IMR-90 (cell line): ENCODE data around the gene SYCP2. TPM values are rescaled to one million over a fixed set of nuclear protein-coding genes. Genes with fewer than 3 reads are reported as not detected.

Experiments
- ATAC-seq: fragments of 200-7000 bp; cut with Tn5 transposase; 2 replicates; pipeline ENCODE4 v1.9.1; 2020; ENCODE audit warnings: low read depth, mild to moderate bottlenecking, moderate library complexity
- BruUV-seq: library from RNA; stranded (reverse); fragments of 400-500 nt; replicated peaks from 2 replicates; lab custom pipeline; 2021; lab: Mats Ljungman, UMichigan
- CTCF ChIA-PET: fragments of 300-600 bp; formaldehyde crosslinking; extraction: SDS; loops from one replicate; lab custom pipeline; 2021; ENCODE audit warnings: antibody characterized with exemption; lab: Yijun Ruan, JAX
- POLR2A ChIA-PET: fragments of 300-600 bp; sonication (Branson Sonifier 250); formaldehyde crosslinking; loops from one replicate; lab custom pipeline; 2022; ENCODE audit warnings: antibody characterized with exemption; ENCODE audit not compliant: unreplicated experiment; lab: Charles Lee
- DNase-seq: peaks from one replicate; pipeline ENCODE4 v3.0.0; 2013
- H2AFZ ChIP-seq: replicated peaks from 2 replicates; pipeline ENCODE3; 2013; ENCODE audit warnings: low read length, mild to moderate bottlenecking; ENCODE audit not compliant: poor library complexity
- H2AK5ac ChIP-seq: 2 replicates; pipeline ENCODE4 v1.6.1; 2013; ENCODE audit warnings: low read depth, low read length, inconsistent platforms
- H2AK9ac ChIP-seq: replicated peaks from 2 replicates; pipeline ENCODE3; 2013; ENCODE audit warnings: mild to moderate bottlenecking, low read depth, low read length, moderate library complexity; ENCODE audit not compliant: poor library complexity
- H2BK120ac ChIP-seq: 2 replicates; pipeline ENCODE4 v1.6.1; 2013; ENCODE audit warnings: low read depth, low read length, inconsistent platforms
- H2BK15ac ChIP-seq: 3 replicates; pipeline ENCODE4 v1.6.1; 2013; ENCODE audit warnings: low read depth, low read length, inconsistent platforms
- H2BK20ac ChIP-seq: 2 replicates; pipeline ENCODE4 v1.6.1; 2013; ENCODE audit warnings: low read depth, mild to moderate bottlenecking, inconsistent platforms, low read length, moderate library complexity
- H2BK5ac ChIP-seq: 2 replicates; pipeline ENCODE4 v1.6.1; 2013; ENCODE audit warnings: mild to moderate bottlenecking, low read depth, low read length, inconsistent platforms; ENCODE audit not compliant: poor library complexity, severe bottlenecking
- H3K14ac ChIP-seq: replicated peaks from 2 replicates; pipeline ENCODE4 v1.6.1; 2013; ENCODE audit warnings: low read depth, low read length, inconsistent platforms
- H3K18ac ChIP-seq: 2 replicates; pipeline ENCODE4 v1.6.1; 2013; ENCODE audit warnings: low read depth, low read length, control low read depth
- H3K23ac ChIP-seq: 2 replicates; pipeline ENCODE4 v1.6.1; 2013; ENCODE audit warnings: low read depth, low read length, inconsistent platforms
- H3K27ac ChIP-seq: 2 replicates; pipeline ENCODE4 v1.5.1; 2013; ENCODE audit warnings: mild to moderate bottlenecking, control low read depth, low read length; ENCODE audit not compliant: insufficient read depth
- H3K27me3 ChIP-seq: 2 replicates; pipeline ENCODE4 v1.6.1; 2013; ENCODE audit warnings: low read length; ENCODE audit not compliant: control insufficient read depth, insufficient read depth
- H3K36me3 ChIP-seq: 2 replicates; pipeline ENCODE4 v1.6.1; 2013; ENCODE audit warnings: low read length, mixed read lengths; ENCODE audit not compliant: control insufficient read depth, insufficient read depth
- H3K4ac ChIP-seq: 2 replicates; pipeline ENCODE4 v1.6.1; 2013; ENCODE audit warnings: low read depth, low read length, inconsistent platforms
- H3K4me1 ChIP-seq: 2 replicates; pipeline ENCODE4 v1.6.1; 2013; ENCODE audit warnings: low read length, mixed read lengths; ENCODE audit not compliant: control insufficient read depth, insufficient read depth
- H3K4me2 ChIP-seq: 2 replicates; pipeline ENCODE4 v1.6.1; 2013; ENCODE audit warnings: low read depth, mild to moderate bottlenecking, control low read depth, low read length, moderate library complexity
- H3K4me3 ChIP-seq: 2 replicates; pipeline ENCODE4 v1.5.1; 2013; ENCODE audit warnings: low read depth, mild to moderate bottlenecking, control low read depth, low read length, moderate library complexity; ENCODE audit not compliant: insufficient read depth
- H3K56ac ChIP-seq: 2 replicates; pipeline ENCODE4 v1.6.1; 2013; ENCODE audit warnings: low read length, inconsistent platforms; ENCODE audit not compliant: insufficient read depth; ENCODE audit errors: extremely low read depth
- H3K79me1 ChIP-seq, 2 experiments: 2 replicates each; pipeline ENCODE4 v1.6.1; 2013; ENCODE audit warnings: low read length in 2 of 2, inconsistent platforms in 1 of 2, low read depth in 1 of 2
- H3K9ac ChIP-seq: 2 replicates; pipeline ENCODE4 v1.6.1; 2013; ENCODE audit warnings: low read depth, low read length, control low read depth
- H3K9me1 ChIP-seq: 2 replicates; pipeline ENCODE4 v1.6.1; 2013; ENCODE audit warnings: low read length, inconsistent platforms; ENCODE audit not compliant: insufficient read depth
- H3K9me3 ChIP-seq: 2 replicates; pipeline ENCODE4 v1.6.1; 2013; ENCODE audit warnings: low read length; ENCODE audit not compliant: control insufficient read depth, insufficient read depth
- H4K20me1 ChIP-seq: 2 replicates; pipeline ENCODE4 v1.6.1; 2013; ENCODE audit warnings: low read length, inconsistent platforms; ENCODE audit not compliant: insufficient read depth
- H4K5ac ChIP-seq: 2 replicates; pipeline ENCODE4 v1.6.1; 2013; ENCODE audit warnings: mild to moderate bottlenecking, low read depth, low read length, control low read depth
- H4K8ac ChIP-seq, 2 experiments: 2 replicates each; pipeline ENCODE4 v1.6.1; 2013; ENCODE audit warnings: low read depth in 2 of 2, low read length in 2 of 2, control low read depth in 1 of 2, inconsistent platforms in 1 of 2
- H4K91ac ChIP-seq: 2 replicates; pipeline ENCODE4 v1.6.1; 2013; ENCODE audit warnings: low read depth, low read length, inconsistent platforms; ENCODE audit not compliant: insufficient read depth
- CEBPB ChIP-seq: IDR thresholded peaks from 2 replicates; pipeline ENCODE4 v1.6.1; 2012; ENCODE audit warnings: low read depth, low read length, improper control_type of control experiment
- CHD1 ChIP-seq: IDR thresholded peaks from 2 replicates; pipeline ENCODE4 v1.6.1; 2012; ENCODE audit warnings: low read depth, low read length, improper control_type of control experiment
- CTCF ChIP-seq: conservative IDR thresholded peaks from 2 replicates; pipeline ENCODE4 v1.5.1; 2012; ENCODE audit warnings: mild to moderate bottlenecking, low read depth, low read length, improper control_type of control experiment
- FOS ChIP-seq: fragments of 150-350 bp; IDR thresholded peaks from 2 replicates; pipeline ENCODE4 v1.6.1; 2016; ENCODE audit warnings: low read depth, low read length
- MAFK ChIP-seq: IDR thresholded peaks from 2 replicates; pipeline ENCODE4 v1.6.1; 2012; ENCODE audit warnings: low read depth, low read length, improper control_type of control experiment
- MXI1 ChIP-seq: IDR thresholded peaks from 2 replicates; pipeline ENCODE4 v1.6.1; 2012; ENCODE audit warnings: low read depth, mild to moderate bottlenecking, low read length, moderate library complexity, borderline replicate concordance
- NFE2L2 ChIP-seq: fragments of 150-350 bp; IDR thresholded peaks from 2 replicates; pipeline ENCODE4 v1.6.1; 2016; ENCODE audit warnings: low read depth, mild to moderate bottlenecking, low read length
- POLR2A ChIP-seq: IDR thresholded peaks from 2 replicates; pipeline ENCODE4 v1.6.1; 2012; ENCODE audit warnings: mild to moderate bottlenecking, low read depth, low read length
- RAD21 ChIP-seq: IDR thresholded peaks from 2 replicates; pipeline ENCODE4 v1.6.1; 2012; ENCODE audit warnings: low read length, improper control_type of control experiment
- RCOR1 ChIP-seq: IDR thresholded peaks from 2 replicates; pipeline ENCODE4 v1.6.1; 2012; ENCODE audit warnings: mild to moderate bottlenecking, low read length, improper control_type of control experiment; ENCODE audit not compliant: insufficient replicate concordance
- RFX5 ChIP-seq: IDR thresholded peaks from 2 replicates; pipeline ENCODE4 v1.8.0; 2012; ENCODE audit warnings: low read depth, mild to moderate bottlenecking, low read length, moderate library complexity
- WGBS, 2 experiments: methylation state at CpG; one replicate each; pipeline versions ENCODE4 v1.1.5 to v1.1.7; 2013; ENCODE audit warnings: missing lambda C conversion rate in 2 of 2; ENCODE audit not compliant: insufficient read length in 1 of 2; ENCODE audit errors: extremely low coverage in 2 of 2; 5-methylcytosine and 5-hydroxymethylcytosine counted together
- dilution Hi-C: fragments of 300-500 bp; cut with HindIII; formaldehyde crosslinking; loops from one replicate; pipeline ENCODE4 v1.14.3; 2018; ENCODE audit warnings: low sequenced_read_pairs; ENCODE audit not compliant: unreplicated experiment
- in situ Hi-C: fragments of 300-500 bp; cut with MboI; formaldehyde crosslinking; loops from 3 replicates; pipeline ENCODE4 v1.14.3; 2019; ENCODE audit warnings: low sequenced_read_pairs, inconsistent platforms, mixed read lengths
- intact Hi-C: fragments of 100-400 bp; cut with micrococcal nuclease; formaldehyde crosslinking; loops from 2 replicates; pipeline ENCODE4 v1.10.0; 2022
- polyA plus RNA-seq, 3 experiments: library from polyadenylated mRNA; depleted of rRNA; stranded (reverse); fragments of >200 nt; gene quantifications; 2 replicates each; pipeline ENCODE4 v1.2.3, GENCODE V29; 2012; ENCODE audit warnings: low replicate concordance in 1 of 3
- total RNA-seq: library from RNA; depleted of rRNA; stranded (reverse); fragments of >200 nt; gene quantifications from 2 replicates; pipeline ENCODE4 v1.2.3, GENCODE V29; 2012
- TF ChIP-seq, protein P1 (sequence below): fragments of 150-350 bp; IDR thresholded peaks from 2 replicates; pipeline ENCODE4 v1.6.1; 2016; ENCODE audit warnings: low read depth, mild to moderate bottlenecking, low read length, moderate library complexity, borderline replicate concordance

The SYCP2 gene
- total and polyA plus RNA-seq, 2 of the 4 experiments (the other 2 are of a cell fraction): 0.18 to 0.31 TPM

DNA sequence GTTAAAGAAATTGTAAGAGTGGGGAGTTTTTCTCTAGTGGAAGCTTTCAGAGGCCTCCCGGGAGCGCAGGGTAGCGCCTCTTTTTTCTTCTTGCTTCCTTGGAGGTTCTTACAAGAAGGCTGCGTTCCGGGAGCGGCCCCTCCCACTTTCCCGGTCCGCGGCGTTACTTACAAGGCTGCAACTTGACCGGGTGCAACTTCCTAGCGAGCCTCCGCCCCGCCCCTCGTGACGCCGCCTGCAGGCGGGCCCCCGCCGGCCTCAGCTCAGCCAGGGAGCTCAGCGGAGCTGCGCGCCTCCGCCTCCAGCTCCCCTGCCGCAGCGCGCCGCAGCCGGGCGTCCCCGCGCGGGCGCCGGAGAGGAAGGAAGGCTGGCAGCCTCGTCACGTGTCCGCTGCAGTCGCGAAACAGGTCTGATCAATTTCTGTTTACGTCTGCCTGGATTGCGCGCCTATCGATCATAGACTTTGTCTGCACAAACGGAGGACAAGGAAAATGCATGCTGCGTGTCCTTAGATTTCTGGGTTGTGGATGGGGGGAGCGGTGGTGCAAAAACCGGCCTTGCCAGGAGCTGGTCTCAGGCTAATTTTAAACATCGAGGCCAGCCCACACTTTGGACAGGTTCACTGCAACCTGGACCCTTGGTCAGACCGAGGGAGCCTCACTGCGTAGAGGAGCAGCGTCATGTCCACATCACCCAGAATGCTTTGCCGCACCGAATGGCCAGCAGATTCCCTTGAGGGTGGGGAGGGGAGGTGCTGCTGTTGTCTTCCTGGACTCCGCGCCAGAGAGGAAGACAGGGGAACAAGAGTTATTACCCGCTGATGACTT lies 6.9 kb upstream of the SYCP2 start, which contains the start of the genes FAM217B and PPP1R3D (continued):
- 0 out of 2 replicates have a peak, but pooled peaks have one; percentile 1 for TF ChIP-seq RAD21
- TF ChIP-seq RCOR1: peak; percentile 11
- TF ChIP-seq POLR2A: peak; percentile 63
- no peak for TF ChIP-seq CHD1

GRCh38 chr20:59939879-59940128 lies 6.4 kb upstream of the SYCP2 start:
- no peaks in the 10 kb centered on the region for H3K9me3 ChIP-seq
- WGBS, 2 experiments: 2% methylated on average over 12 of the region's 24 CpGs; no CpG with 5 or more reads in 1 of the 2 experiments

More at GRCh38 chr20:59939879-59940128, 6.4 kb upstream of the SYCP2 start:
- H3K9me1 ChIP-seq: no peaks in the 10 kb centered on the region
- no peak overlapping the region for H2BK15ac ChIP-seq
- peak overlapping the region; percentile 66 for H3K9ac ChIP-seq
- H3K4me1 ChIP-seq: peaks cover 9% of the 10 kb centered on the region
- H3K56ac ChIP-seq: no peak overlapping the region
- in situ Hi-C loops: no loop called here
- H3K4me3 ChIP-seq: peak overlapping the region; percentile 75
- H2BK5ac ChIP-seq: peak overlapping the region; percentile 67
- H2AK5ac ChIP-seq: no peak overlapping the region
- H3K14ac ChIP-seq: peak overlapping the region; percentile 55; the same call in 1 of the 2 replicates
- no peak overlapping the region for H2BK20ac ChIP-seq
- DNase-seq (peak; percentile 4), ATAC-seq (peak; percentile 16)
- peaks cover 10 to 16% of the 10 kb centered on the region in 2 experiments for H3K79me1 ChIP-seq
- H2BK120ac ChIP-seq: peak overlapping the region; percentile 32; the same call in 1 of the 2 replicates
- dilution Hi-C loops: no loop called here
- peak overlapping the region; percentile 69 for H3K4me2 ChIP-seq
- H2AFZ ChIP-seq: peak overlapping the region; percentile 91
- no peak for TF ChIP-seq CEBPB
- TF ChIP-seq NFE2L2: no peak
- no peak for TF ChIP-seq FOS
- TF ChIP-seq CHD1: no peak
- TF ChIP-seq MXI1: no peak
- no peak for TF ChIP-seq RCOR1
- TF ChIP-seq RFX5: no peak
- no peak for TF ChIP-seq POLR2A
- no peak for TF ChIP-seq MAFK
- TF ChIP-seq, protein P1, sequence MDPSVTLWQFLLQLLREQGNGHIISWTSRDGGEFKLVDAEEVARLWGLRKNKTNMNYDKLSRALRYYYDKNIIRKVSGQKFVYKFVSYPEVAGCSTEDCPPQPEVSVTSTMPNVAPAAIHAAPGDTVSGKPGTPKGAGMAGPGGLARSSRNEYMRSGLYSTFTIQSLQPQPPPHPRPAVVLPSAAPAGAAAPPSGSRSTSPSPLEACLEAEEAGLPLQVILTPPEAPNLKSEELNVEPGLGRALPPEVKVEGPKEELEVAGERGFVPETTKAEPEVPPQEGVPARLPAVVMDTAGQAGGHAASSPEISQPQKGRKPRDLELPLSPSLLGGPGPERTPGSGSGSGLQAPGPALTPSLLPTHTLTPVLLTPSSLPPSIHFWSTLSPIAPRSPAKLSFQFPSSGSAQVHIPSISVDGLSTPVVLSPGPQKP: no peak
- no peak for TF ChIP-seq CTCF
- peaks cover 13% of the 10 kb centered on the region for H4K20me1 ChIP-seq
- no peaks in the 10 kb centered on the region for H3K27me3 ChIP-seq
- H3K23ac ChIP-seq: peak overlapping the region; percentile 84
- H2AK9ac ChIP-seq: peak overlapping the region; percentile 80
- peak overlapping the region; percentile 50; the same call in 1 of the 2 replicates for H3K18ac ChIP-seq
- intact Hi-C loops: loop anchor here (10.0 kb wide), 2 partner anchors 365 to 1245 kb away; no protein-coding TSS in a partner anchor
- H4K91ac ChIP-seq: 0 out of 2 replicates have a peak overlapping the region, but pooled peaks have one; percentile 6
- peak overlapping the region; percentile 84 for H3K4ac ChIP-seq
- H4K8ac ChIP-seq: peak overlapping the region; percentile 22 to 44; a peak in 2 of 4 replicates
- H3K36me3 ChIP-seq: peaks cover 10% of the 10 kb centered on the region
- ChIA-PET CTCF (interaction anchor here (0.5 to 2.6 kb wide), 3 partner anchors 10 to 156 kb away, joined by 3 to 7 read pairs (median 3); no protein-coding TSS in a partner anchor), POLR2A (interaction anchor here (0.5 to 0.6 kb wide), 2 partner anchors 54 to 1417 kb away, joined by 3 read pairs; no protein-coding TSS in a partner anchor)
- no TSS peak for BruUV-seq
- peak overlapping the region; percentile 41 for H4K5ac ChIP-seq
- H3K27ac ChIP-seq: peak overlapping the region; percentile 80
